ENCODE data around the gene ARMC3. TPM values are rescaled to one million over a fixed set of nuclear protein-coding genes. Genes with fewer than 3 reads are reported as not detected.

The ARMC3 gene
- total RNA-seq, 4 donors from 2014 or later = 2.0 TPM; not detected in 3

GRCh38 chr10:22932626-22933370 is 4.9 kb downstream of the ARMC3 start:
- H3K4me3 ChIP-seq = no peak overlapping the region
- no peaks in the 10 kb centered on the region for H3K36me3 ChIP-seq
- no peak for TF ChIP-seq POLR2AphosphoS5 (IDR thresholded peaks at IDR 0.05)
- TF ChIP-seq EP300 (IDR thresholded peaks at IDR 0.05) = no peak
- TF ChIP-seq CTCF (IDR thresholded peaks at IDR 0.05) = no peak
- no peak for DNase-seq (ENCODE audit: low spot score in 2 of 2)
- H3K27ac ChIP-seq = no peak overlapping the region
- peaks cover 10% of the 10 kb centered on the region for H3K4me1 ChIP-seq
- no peaks in the 10 kb centered on the region for H3K9me3 ChIP-seq
- 60% methylated on average over 5 of the region's 5 CpGs for WGBS
- H3K27me3 ChIP-seq = peaks cover 4% of the 10 kb centered on the region

- Histone ChIP-seq H3K27me3 (no peaks in the 10 kb centered on the region), H3K27ac (no peak overlapping the region), H3K4me1 (peaks cover 6% of the 10 kb centered on the region), H3K36me3 (no peaks in the 10 kb centered on the region), H3K9me3 (no peaks in the 10 kb centered on the region), H3K4me3 (no peak overlapping the region)
- no peak for TF ChIP-seq EP300 (IDR thresholded peaks at IDR 0.05)
- no peak for TF ChIP-seq POLR2AphosphoS5 (IDR thresholded peaks at IDR 0.05)
- no peak for TF ChIP-seq CTCF (IDR thresholded peaks at IDR 0.05)
- no peak for TF ChIP-seq POLR2A (IDR thresholded peaks at IDR 0.05)
- 80% methylated on average over 3 of the region's 3 CpGs for WGBS
- DNase-seq (ENCODE audit: low spot score in 2 of 2) = no peak
Observed at GRCh38 chr10:22934726-22935125, 6.9 kb downstream of the ARMC3 start.

DNA sequence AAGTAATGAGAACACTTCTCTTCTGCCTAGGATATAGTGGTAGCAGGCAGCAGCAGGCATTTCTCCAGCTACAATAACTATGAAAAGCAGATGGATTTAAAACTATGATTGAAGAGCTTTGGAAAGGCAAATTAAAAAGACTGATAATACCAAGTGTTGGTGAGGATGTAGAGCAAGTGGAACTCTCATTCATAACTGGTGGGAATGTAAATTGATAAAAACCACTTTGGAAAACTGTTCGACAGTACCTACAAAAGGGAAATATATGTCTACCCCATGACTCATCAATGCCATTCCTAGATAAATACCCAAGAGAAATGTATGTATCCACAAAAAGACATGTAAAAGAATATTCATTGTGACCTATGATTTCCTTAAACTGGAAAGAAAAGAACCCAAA is 14.6 kb downstream of the ARMC3 start:
- H3K4me1 ChIP-seq = no peaks in the 10 kb centered on the region
- WGBS = 88% methylated on average over 1 of the region's 1 CpG
- no peak overlapping the region for H3K4me3 ChIP-seq

DNA sequence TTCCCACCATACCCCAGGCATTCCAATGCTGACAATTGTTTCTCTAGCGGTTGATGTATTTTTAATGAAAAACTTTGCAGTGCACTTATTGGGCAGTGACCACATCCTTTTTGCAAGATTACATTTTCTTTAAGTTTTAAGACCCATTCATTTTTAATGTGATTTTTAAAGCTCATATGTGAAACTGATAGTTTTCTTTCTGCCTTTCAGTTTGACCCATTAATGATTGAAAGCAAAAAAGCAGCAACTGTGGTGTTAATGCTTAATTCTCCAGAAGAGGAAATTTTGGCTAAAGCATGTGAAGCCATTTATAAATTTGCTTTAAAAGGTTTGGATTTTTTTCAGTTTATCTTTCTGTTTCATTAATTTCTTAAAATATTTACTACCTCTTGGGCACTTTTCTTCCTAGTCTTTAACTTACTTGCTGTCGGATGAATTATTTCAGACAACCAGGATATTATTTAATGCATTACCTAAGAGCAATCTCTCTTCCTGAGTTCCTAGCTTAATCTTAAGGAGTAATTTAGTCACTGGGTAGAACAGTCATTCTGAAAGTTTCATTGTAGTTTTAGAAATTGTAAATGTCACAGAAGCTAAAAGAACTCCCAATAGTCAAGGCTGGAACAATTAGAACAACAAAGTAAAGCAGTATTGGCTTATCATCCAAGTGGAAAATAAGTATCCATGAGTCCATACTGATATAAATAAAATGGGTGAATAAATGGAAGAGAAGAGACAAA is 18.3 kb downstream of the ARMC3 start:
- DNase-seq (ENCODE audit: low spot score in 2 of 2) = no peak
- H3K4me1 ChIP-seq = no peaks in the 10 kb centered on the region
- no peaks in the 10 kb centered on the region for H3K36me3 ChIP-seq
- TF ChIP-seq POLR2A (IDR thresholded peaks at IDR 0.05) = no peak
- TF ChIP-seq EP300 (IDR thresholded peaks at IDR 0.05) = no peak
- no peak for TF ChIP-seq CTCF (IDR thresholded peaks at IDR 0.05)
- TF ChIP-seq POLR2AphosphoS5 (IDR thresholded peaks at IDR 0.05) = no peak
- H3K4me3 ChIP-seq = no peak overlapping the region
- 71% methylated on average over 2 of the region's 2 CpGs for WGBS
- peaks cover 14% of the 10 kb centered on the region for H3K9me3 ChIP-seq
- H3K27me3 ChIP-seq = peaks cover 3% of the 10 kb centered on the region
- H3K27ac ChIP-seq = no peak overlapping the region

More for the DNA sequence above, 14.6 kb downstream of the ARMC3 start:
- no peak overlapping the region for H3K27ac ChIP-seq
- no peaks in the 10 kb centered on the region for H3K36me3 ChIP-seq
- TF ChIP-seq POLR2A (IDR thresholded peaks at IDR 0.05) = no peak
- no peak for TF ChIP-seq POLR2AphosphoS5 (IDR thresholded peaks at IDR 0.05)
- TF ChIP-seq EP300 (IDR thresholded peaks at IDR 0.05) = no peak
- TF ChIP-seq CTCF (IDR thresholded peaks at IDR 0.05) = no peak
- H3K27me3 ChIP-seq = peaks cover 3% of the 10 kb centered on the region
- H3K9me3 ChIP-seq = no peaks in the 10 kb centered on the region
- DNase-seq (ENCODE audit: low spot score in 2 of 2) = no peak

GRCh38 chr10:22954970-22955369 is 27.1 kb downstream of the ARMC3 start:
- Histone ChIP-seq H3K4me3 (no peak overlapping the region), H3K9me3 (no peaks in the 10 kb centered on the region), H3K36me3 (no peaks in the 10 kb centered on the region), H3K4me1 (no peaks in the 10 kb centered on the region), H3K27me3 (no peaks in the 10 kb centered on the region), H3K27ac (no peak overlapping the region)
- no peak for TF ChIP-seq EP300 (IDR thresholded peaks at IDR 0.05)
- no peak for TF ChIP-seq POLR2AphosphoS5 (IDR thresholded peaks at IDR 0.05)
- TF ChIP-seq CTCF (IDR thresholded peaks at IDR 0.05) = no peak
- TF ChIP-seq POLR2A (IDR thresholded peaks at IDR 0.05) = no peak
- WGBS = 53% methylated on average over 3 of the region's 3 CpGs
- DNase-seq (ENCODE audit: low spot score in 2 of 2) = no peak

Data from suprapubic skin (tissue), 4 donors.